HG02798 (cell line): Measurements from ENCODE around the gene SYCP1.
"Not testable (repeated sequence)": the region's sequence is repeated elsewhere in the genome, so short reads cannot be mapped to it uniquely, and the experiment has no call there.

Experiments
- ATAC-seq: cut with Tn5 transposase; IDR thresholded peaks from one replicate; pipeline ENCODE4 v1.9.1; 2021; ENCODE audit warnings: mild to moderate bottlenecking; ENCODE audit not compliant: unreplicated experiment, poor library complexity

Gene SYCP1, protein sequence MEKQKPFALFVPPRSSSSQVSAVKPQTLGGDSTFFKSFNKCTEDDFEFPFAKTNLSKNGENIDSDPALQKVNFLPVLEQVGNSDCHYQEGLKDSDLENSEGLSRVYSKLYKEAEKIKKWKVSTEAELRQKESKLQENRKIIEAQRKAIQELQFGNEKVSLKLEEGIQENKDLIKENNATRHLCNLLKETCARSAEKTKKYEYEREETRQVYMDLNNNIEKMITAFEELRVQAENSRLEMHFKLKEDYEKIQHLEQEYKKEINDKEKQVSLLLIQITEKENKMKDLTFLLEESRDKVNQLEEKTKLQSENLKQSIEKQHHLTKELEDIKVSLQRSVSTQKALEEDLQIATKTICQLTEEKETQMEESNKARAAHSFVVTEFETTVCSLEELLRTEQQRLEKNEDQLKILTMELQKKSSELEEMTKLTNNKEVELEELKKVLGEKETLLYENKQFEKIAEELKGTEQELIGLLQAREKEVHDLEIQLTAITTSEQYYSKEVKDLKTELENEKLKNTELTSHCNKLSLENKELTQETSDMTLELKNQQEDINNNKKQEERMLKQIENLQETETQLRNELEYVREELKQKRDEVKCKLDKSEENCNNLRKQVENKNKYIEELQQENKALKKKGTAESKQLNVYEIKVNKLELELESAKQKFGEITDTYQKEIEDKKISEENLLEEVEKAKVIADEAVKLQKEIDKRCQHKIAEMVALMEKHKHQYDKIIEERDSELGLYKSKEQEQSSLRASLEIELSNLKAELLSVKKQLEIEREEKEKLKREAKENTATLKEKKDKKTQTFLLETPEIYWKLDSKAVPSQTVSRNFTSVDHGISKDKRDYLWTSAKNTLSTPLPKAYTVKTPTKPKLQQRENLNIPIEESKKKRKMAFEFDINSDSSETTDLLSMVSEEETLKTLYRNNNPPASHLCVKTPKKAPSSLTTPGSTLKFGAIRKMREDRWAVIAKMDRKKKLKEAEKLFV

DNA sequence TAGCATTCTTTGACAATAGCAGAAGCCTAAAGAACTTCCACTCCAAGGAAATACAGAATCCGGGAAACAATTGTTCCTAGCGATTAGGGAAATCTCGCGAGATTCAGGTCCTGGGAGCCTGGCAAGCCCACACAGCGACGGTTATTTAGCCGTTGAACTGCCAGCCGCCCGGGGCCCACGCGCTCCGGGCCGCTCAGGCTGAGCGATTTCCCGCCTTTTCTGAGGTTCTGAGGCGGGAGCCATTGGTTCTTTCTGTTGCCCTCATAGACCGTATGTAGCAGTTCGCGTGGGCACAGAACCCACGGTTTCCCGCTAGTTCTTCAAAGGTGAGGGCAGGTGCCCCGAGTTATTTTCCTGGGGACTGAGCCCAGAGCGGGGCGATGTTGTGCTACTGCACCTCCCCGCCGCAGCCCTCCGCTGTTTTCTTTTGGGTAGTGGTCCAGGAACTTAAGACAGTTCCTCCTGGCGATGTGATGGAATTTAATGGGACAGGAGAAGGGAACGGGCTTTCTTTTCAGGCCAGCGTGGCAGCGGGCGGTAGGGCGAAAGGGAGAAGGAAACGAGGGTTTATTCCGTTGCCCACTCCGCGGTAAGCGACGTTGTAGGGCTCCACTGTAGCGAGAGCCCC is at the start of gene SYCP1:
Gene SYCP1 (plus strand): TSS at position 171 of the 628 bp plus-strand sequence. CDS start 602 bp downstream, outside the sequence.
- ATAC-seq: no peak

DNA sequence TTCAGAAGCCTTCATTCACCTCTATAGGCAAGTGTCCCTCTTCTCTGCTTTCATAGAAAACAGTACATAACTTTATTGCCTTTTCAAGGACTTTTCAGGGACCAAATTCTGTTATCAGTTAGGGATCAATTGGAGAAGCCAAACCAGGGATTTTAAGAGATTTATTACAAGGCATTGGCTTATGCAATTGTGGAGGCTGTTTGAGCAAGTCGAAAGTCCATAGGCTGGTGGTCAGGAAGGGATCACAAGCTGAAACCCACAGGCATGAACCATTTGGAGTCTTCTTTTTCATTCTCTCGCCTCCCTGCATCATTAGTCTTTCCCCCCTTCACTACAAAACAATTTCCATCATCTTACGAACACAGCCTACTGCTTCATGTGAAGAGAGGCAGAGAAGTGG is 34.8 kb upstream of the SYCP1 start:
- ATAC-seq: no peak

DNA sequence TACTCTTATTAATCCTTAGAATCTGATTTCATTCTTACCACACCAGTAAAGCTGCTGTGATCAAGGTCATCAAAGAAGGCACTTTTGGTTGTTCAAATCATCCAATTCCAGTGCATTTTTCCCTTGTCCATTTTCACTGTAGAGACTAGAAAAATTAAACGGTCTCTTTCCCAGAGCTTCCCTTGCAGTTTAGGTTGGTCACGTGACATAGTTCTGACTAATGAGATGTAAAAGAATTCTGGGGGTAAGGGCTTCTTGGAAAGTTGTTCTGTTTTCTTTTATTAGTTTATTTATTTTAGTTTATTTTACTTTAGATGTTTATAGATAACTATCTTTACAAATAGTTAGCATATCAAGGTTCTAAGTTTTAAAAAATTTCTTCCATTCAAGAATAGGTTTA is 34.3 kb upstream of the SYCP1 start:
- ATAC-seq: no peak

DNA sequence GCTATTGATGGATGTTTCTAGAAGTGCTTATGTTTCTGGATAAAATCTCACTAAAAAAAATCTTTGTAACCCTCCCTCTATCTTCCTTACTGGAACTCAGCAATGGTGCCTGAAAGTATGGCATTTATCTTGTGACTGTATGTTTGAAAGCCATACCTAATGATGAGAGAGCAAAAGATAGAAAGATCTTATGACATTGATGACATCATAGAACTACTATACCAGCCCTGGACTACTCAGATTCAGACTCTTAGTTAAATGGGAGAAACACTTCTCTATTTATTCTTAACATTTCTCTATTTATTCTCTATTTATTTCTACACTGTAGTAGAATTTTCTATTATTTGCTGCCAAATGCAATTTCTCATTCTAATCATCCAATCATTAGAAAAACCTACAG is 32.7 kb upstream of the SYCP1 start:
- no peak for ATAC-seq

DNA sequence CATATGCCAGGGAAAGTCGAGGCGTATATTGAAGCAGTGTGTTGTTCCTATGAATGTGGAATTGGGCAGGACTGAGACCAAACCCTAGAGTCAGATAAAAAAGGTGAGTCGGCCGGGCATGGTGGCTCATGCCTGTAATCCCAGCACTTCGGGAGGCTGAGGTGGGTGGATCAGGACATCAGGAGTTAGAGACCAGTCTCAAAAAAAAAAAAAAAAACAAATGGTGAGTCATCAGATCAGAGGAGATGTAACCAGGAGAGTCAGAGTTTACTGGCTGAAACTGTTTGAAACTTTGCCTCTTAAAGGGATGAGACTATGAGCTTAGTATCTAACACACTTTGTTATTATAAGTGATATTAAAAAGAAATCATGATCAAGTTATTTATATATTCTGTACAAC is 26.4 kb upstream of the SYCP1 start:
- ATAC-seq: no peak

DNA sequence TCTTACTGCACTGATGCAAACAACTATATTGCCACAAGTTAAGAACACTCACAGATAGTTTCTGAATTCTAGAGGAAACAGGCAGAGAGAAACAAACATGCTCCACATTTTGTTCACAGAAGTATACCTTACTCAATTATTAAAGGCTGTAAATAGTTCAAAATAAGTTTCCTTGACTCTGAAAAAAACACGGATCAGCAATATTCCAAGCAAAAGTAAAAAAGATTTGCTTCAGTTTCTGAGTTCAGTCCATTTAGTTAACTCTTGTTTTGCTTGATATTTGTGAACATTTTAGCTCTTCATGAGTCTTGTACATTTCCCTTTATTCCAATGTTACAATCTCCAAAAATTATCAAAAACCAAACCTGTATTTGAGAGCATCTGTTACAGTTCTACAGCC is 24.6 kb upstream of the SYCP1 start:
- ATAC-seq: not testable (repeated sequence)

DNA sequence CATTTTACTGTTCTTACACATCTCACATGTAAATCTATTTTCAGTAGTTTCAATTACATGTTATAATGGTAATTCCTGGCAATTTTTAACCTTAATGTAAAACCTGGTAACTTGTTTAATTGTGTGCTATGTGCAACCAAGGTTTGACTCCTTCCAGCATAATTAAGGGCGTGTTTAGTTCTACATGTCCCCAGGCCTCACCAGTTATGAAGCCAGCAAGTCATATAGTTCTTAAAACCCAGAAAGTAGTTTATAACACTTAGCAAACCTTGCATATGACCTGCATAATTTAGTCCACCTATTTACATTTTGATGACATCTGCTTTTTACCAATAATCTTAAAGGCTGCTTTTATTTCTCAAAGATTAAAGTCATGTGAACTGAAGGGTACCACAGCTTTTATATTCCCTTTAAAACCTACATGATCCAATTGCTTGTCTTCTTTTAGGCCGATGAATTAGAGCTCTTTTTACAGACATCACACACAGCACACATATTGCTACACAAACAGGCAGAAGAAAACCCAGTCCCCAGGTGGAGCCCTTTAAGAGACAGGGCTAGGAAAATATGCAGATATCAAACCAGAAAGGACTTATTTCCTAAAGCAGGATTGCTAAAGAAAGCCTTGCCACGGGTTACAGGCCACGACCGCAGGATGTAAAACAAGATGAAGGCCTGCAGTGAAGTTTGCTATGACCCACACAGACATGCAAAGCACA is 23.2 kb upstream of the SYCP1 start:
- ATAC-seq: no peak

DNA sequence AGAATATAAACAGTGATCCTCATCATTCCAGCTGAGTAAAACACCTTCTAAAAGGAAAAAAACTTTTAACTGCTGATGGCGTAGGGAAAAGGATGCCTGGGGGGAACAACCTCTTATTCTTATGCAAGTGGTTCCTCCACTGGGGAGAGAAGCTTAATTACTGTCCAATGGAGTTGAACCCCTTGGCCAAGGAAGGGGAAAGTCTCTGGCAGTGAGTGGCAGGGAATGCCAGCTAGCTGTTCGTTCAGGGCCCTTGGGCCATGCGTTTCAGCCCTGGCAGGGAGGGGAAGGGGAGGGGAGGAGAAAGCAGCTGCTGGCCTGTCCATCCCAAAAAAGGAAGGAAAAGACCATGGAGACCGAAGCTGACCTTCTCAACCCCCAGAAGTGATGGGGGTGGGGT is 22.6 kb upstream of the SYCP1 start:
- no peak for ATAC-seq

DNA sequence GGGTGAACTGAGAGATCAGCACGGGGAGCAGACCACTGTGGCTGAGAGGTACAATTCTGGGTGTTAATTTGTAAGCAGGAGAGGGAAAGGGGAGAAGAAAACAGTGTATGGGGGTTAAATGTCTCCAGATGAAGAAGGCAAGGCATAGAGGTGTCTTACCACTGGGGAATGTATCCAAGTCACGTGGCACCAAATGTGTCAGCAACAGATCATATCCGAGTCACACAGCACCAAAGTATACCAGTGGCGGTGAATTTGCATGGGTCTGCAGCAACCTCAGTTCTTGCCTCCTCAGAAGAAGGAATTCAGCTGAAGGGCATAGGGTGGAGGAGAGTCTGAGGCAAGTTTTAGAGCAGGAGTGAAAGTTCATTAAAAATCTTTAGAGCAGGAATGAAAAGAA is 21.2 kb upstream of the SYCP1 start:
- ATAC-seq: no peak

DNA sequence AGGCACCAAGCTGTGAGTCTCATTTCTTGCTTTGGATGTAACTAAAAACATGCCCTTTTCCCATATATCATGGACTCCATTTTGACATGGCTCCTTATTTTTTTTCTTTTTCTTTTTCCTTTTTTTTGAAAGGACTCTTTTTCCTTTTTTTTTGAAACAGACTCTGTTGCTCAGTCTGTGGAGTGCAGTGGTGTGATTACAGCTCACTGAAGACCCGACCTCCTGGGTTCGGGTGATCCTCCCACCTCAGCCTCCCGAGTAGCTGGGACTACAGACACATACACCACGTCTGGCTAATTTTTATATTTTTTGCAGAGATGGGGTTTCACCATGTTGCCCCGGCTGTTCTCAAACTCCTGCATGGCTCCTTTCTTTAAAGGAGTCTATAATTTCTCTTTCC is 10.4 kb upstream of the SYCP1 start:
- ATAC-seq: no peak

DNA sequence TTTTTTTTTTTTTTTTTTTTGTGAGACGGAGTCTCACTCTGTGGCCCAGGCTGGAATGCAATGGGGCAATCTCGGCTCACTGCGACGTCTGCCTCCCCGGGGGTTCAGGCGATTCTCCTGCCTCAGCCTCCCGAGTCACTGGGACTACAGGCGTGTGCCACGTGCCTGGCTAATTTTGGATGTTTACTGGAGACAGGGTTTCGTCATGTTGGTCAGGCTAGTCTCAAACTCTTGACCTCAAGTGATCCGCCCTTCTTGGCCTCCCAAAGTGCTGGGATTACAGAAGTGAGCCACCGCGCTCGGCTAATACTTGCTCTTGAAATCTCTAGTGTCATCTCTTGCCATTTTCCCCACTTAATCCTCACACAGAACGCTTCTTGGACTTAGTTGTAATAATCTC is 1.1 kb upstream of the SYCP1 start:
- ATAC-seq: no peak

DNA sequence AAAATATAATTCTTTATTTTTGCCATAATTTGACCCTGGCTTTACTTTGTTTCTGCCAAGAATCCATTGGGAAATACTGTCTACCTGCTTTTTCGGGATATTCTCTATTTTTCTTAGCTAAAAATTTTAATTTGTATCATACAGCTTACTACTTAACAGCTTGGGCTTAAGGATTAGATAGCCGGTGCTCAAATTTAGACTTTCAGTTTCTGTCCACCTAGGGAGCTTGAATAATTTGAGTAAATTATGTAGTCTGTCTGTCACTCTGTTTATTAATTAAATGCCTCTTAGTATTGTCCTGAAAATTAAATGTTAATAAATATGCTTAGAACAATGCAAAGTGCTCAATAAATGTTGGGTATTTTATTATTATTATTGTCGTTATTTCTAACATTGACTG is 6.7 kb downstream of the SYCP1 start:
- ATAC-seq: no peak

DNA sequence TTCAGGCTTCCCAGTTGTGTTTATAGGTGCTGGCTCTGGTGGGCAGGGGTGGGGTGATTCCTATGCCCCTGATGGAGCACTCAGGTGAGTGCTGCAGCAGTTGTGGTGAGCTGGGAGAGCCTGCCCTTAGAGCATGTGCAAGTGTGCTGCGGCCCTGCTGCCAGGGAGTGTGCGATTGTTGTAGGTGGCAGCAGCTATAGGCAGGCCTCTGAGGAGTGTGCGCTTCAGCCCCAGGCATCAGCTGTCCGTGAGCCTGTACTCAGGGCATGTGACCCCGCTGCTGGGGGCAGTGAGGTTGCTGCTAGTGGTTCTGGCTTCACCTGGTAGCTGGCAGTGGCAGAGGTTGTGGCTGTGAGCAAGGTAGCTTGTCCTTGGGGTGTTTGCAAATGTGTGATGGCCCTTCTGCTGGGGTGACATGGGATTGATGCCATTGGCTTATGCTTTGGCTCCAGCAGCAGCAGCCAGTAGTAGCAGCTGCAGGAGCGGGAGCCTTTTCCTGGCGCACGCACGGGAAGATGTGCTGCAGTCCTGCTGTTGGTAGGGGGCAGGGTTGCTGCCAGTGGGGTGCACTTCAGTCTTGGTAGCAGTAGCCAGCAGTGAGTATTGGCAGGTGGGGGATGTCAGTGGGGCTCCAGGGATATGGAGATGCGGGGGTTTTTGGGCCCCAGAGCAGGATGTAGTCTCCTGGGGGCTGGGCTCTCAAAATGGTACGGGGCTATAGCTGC is 37.7 kb downstream of the SYCP1 start:
- ATAC-seq: no peak

DNA sequence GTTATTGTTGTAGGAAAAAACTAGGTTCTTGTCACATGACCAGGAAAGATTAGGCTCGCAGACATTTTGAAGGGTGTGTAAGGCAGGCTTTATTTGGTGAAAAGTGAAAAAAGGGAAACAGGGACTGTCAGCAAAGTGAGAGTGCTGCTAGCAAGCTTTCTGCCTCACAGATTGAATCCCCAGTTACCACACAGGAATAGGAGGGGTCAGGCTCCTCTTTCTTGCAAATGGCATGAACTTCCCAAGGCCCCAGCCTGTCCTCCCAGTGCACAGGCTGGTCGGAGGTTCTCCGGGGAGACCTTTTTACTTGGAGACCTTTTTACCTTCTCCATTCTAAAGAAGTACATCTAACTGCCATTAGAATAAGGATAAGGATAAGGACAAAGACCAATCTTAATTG is 42.1 kb downstream of the SYCP1 start:
- ATAC-seq: no peak

DNA sequence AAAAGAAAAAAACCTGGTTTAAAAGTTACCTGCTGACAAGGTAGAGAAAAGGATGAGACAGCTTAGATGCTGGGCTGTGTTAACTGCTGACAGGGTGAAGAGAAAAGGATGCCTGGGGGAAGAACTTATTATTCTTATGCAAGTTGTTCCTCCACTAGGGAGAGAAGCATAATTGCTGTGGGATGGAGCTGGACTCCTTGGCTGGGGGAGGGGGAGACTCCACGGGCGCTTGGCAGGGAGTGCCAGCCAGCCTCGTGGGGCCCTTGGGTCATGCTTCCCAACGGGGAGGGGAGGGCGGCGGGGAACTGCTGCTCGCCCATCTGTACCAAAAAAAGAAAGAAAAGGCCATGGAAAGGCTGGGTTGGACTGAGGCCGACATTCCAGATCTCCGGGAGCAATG is 47.2 kb downstream of the SYCP1 start:
- ATAC-seq: no peak

DNA sequence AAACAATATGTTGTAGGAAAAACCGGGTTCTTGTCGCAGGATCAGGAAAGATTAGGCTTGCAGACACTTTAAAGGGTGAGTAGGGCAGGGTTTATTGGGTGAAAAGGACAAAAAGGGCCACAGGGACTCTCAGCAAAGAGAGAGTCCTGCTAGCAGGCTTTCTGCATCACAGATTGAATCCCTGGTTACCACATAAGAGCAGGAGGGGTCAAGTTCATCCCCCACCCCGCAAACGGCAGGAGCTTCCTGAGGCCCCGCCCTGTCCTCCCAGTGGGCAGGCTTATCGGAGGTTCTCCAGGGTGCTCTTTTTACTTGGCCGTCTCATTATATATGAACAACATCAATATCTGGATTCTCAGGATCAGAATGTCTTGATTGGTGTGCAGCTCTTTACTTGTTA is 47.7 kb downstream of the SYCP1 start:
- no peak for ATAC-seq

DNA sequence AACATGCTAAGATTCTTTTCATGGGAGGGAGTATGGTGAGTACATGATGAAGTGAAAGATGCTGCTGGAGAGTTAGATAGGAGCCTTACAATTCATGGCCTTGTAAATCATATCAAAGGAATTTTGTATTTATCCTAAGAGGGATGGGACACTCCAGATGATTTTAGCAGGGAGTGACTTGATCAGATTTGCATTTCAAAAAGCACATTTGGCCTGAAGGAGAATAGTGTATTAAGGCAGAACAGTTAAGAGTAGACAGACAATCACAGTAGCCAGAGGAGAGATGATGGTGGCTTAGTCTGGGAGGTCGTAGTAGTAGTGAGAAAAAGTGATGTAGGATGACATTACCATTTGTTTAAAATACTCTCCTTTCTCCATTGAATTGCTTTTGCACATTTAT is 48.8 kb downstream of the SYCP1 start:
- ATAC-seq: no peak

DNA sequence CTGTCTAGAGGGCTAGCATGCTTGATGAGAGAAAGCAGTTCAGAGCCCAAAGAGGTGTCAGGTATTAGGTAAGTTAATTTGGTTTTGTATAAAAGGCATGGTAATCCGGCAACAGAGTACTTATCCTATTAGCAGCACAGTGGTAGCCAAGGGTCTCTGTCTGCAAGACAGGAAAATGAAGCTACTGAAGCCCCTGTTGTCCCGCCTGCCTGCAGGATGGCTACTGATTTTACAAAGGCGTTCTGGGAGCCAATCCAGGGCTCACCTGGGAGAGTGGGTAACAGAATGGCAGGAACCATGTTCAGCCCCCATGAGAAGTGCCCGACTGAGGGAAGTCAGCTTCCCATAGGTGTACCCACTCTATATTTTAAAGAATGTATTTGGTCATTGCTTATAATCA is 61.1 kb downstream of the SYCP1 start:
- ATAC-seq: not testable (repeated sequence)

DNA sequence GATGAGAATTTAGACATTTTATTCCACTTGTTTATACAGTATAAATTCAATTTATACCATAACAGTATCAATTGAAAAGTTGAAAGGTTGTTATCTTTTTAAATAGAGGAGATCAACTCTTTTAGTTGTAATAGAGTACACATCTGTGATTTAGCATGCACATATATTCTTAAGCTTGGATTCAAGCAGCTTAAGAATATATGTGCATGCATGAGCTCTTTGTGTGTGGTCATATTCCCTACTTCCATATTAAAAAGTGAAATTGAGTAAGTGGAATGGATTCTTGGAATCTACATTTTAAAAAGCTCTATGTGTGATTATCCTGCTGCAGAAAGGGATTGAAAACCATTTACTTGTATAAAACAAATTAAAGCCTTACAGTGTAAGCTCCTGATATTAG is 71.9 kb downstream of the SYCP1 start:
- ATAC-seq: no peak

DNA sequence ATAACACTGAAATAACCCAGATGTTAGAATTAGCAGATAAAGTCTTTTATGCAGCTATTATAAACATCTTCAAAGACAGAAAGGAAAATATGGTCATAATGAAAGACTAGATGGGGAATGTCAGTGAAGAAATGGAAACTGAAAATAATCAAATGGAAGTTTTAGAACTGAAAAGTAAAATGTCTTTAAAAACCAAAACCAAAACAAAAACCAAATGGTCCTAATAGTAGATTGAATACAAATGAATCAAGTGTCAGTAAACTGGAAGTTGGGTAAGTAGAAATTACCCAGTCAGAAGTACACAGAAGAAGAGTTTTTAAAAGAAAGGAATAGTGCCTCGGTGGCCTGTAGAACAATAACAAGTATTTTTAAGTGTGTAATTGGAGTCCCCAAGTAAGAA is 72.7 kb downstream of the SYCP1 start:
- no peak for ATAC-seq
